ENCODE data around the gene ABCC6. TPM values are rescaled to one million over a fixed set of nuclear protein-coding genes. Genes with fewer than 3 reads are reported as not detected.
"Not testable (repeated sequence)": the region's sequence is repeated elsewhere in the genome, so short reads cannot be mapped to it uniquely, and the experiment has no call there.

Gene ABCC6
- total and polyA plus RNA-seq, 2 of the 13 experiments (the other 11 are each of a cell fraction or from before 2014, with no cell fraction given) = 82.4 to 105 TPM

DNA sequence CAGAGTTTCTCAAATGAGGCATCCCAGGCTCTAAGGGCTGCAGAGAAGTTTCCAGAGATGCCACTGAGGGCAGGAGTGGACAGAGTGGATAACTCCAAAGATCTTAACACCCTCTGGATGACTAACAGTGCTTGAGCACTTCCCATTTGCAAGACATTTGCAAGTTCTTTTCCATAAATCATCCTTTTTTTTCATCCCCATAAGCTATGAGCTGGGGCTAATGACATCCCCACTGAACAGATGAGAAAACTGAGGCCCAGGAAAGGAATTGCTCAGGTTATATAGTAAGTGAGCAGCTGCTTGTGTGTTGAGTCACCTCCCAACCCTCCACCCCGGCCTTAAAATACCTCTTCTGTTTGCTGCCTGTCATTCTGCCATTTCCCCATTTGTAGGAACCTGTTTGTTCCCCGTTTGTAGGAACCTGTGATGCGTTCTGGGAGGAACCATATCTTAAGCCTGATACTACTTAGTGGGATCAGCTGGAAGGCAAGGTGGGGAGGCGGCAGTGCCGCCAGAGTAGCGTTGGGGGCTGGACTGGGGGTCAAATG is 15.4 kb downstream of the ABCC6 start:
- TF ChIP-seq ZNF629 (CRISPR knock-in tag; conservative IDR thresholded peaks at IDR 0.05) (peak; percentile 72), RBFOX2 (IDR thresholded peaks at IDR 0.05; ENCODE audit: low read depth, low read length) (0 out of 2 replicates have a peak, but pooled peaks have one; percentile 28)
- peak; percentile 2; the same call in 1 of the 3 replicates for ATAC-seq
- peak overlapping the region; percentile 91 for H3K27ac ChIP-seq (ENCODE audit: extremely low read length, insufficient read depth, low read length)
- DNase-seq (ENCODE audit: low spot score); H3K4me3 ChIP-seq (replicated peaks in 1 of 3; ENCODE audit: insufficient read depth in 1 of 3, low read depth in 2 of 3, low read length in 3 of 3); intact Hi-C loops (cut with micrococcal nuclease; ENCODE audit: unreplicated experiment); H3K9me3 ChIP-seq (ENCODE audit: low read length); H3K79me2 ChIP-seq (ENCODE audit: insufficient read depth, low read length); H3K9ac ChIP-seq (ENCODE audit: insufficient read depth, low read depth, low read length); FAIRE-seq; H4K20me1 ChIP-seq (ENCODE audit: insufficient read depth, low read length); H2AFZ ChIP-seq (ENCODE audit: low read length); POLR2A ChIA-PET; H3K27me3 ChIP-seq (ENCODE audit: control insufficient read depth in 1 of 2, insufficient read depth in 2 of 2, low read length in 2 of 2); in situ Hi-C loops (cut with HindIII; ENCODE audit: extremely low pct_ligation_motif_present, low pct_unique_long_range_greater_than_20kb); CTCF ChIA-PET (ENCODE audit: low intra/inter-chr PET ratio, low total read pairs): not testable (repeated sequence)
- WGBS (ENCODE audit: low lambda C conversion rate) = 86% methylated on average over 6 of the region's 6 CpGs
- H3K4me2 ChIP-seq (ENCODE audit: low read depth, low read length) = 0 out of 2 replicates have a peak overlapping the region, but pooled peaks have one; percentile 64
- TSS peak; percentile 13 for BruUV-seq (replicated peaks)
- H3K4me1 ChIP-seq (ENCODE audit: insufficient read depth, low read length) = peaks cover 34% of the 10 kb centered on the region
- H3K36me3 ChIP-seq (replicated peaks in 1 of 2; ENCODE audit: control insufficient read depth in 1 of 2, insufficient read depth in 2 of 2, low read length in 2 of 2) = peaks cover 9 to 26% of the 10 kb centered on the region in 2 experiments

GRCh38 chr16:16207097-16207786 is 16.1 kb downstream of the ABCC6 start:
- H2AFZ ChIP-seq (ENCODE audit: low read length); H3K79me2 ChIP-seq (ENCODE audit: insufficient read depth, low read length); H3K4me3 ChIP-seq (replicated peaks in 1 of 3; ENCODE audit: insufficient read depth in 1 of 3, low read depth in 2 of 3, low read length in 3 of 3); FAIRE-seq; H3K9me3 ChIP-seq (ENCODE audit: low read length); in situ Hi-C loops (cut with HindIII; ENCODE audit: extremely low pct_ligation_motif_present, low pct_unique_long_range_greater_than_20kb); POLR2A ChIA-PET; CTCF ChIA-PET (ENCODE audit: low intra/inter-chr PET ratio, low total read pairs); BruUV-seq (replicated peaks); intact Hi-C loops (cut with micrococcal nuclease; ENCODE audit: unreplicated experiment); H3K27me3 ChIP-seq (ENCODE audit: control insufficient read depth in 1 of 2, insufficient read depth in 2 of 2, low read length in 2 of 2); H4K20me1 ChIP-seq (ENCODE audit: insufficient read depth, low read length); TF ChIP-seq GABPA (IDR thresholded peaks at IDR 0.05; ENCODE audit: low read depth, low read length): not testable (repeated sequence)
- H3K36me3 ChIP-seq (replicated peaks in 1 of 2; ENCODE audit: control insufficient read depth in 1 of 2, insufficient read depth in 2 of 2, low read length in 2 of 2) = peaks cover 9 to 26% of the 10 kb centered on the region in 2 experiments
- DNase-seq (ENCODE audit: low spot score) (peak; percentile 45), ATAC-seq (peak; percentile 41)
- H3K4me2 ChIP-seq (ENCODE audit: low read depth, low read length) = peak overlapping the region; percentile 64; the same call in 1 of the 2 replicates
- 31% methylated on average over 2 of the region's 4 CpGs for WGBS (ENCODE audit: low lambda C conversion rate)
- peak overlapping the region; percentile 63 for H3K9ac ChIP-seq (ENCODE audit: insufficient read depth, low read depth, low read length)
- peak overlapping the region; percentile 91 for H3K27ac ChIP-seq (ENCODE audit: extremely low read length, insufficient read depth, low read length)
- peaks cover 30% of the 10 kb centered on the region for H3K4me1 ChIP-seq (ENCODE audit: insufficient read depth, low read length)
- TF ChIP-seq CEBPG (CRISPR knock-in tag; IDR thresholded peaks at IDR 0.05) (peak; percentile 76), GATAD2A (CRISPR knock-in tag; IDR thresholded peaks at IDR 0.05) (0 out of 2 replicates have a peak, but pooled peaks have one; percentile 45), ARID5B (CRISPR knock-in tag; IDR thresholded peaks at IDR 0.05) (peak; percentile 53), ELF3 (CRISPR knock-in tag; IDR thresholded peaks at IDR 0.05) (0 out of 2 replicates have a peak, but pooled peaks have one; percentile 28), MED1 (CRISPR knock-in tag; IDR thresholded peaks at IDR 0.05) (peak; percentile 33; the same call in 1 of the 2 replicates), RXRB (CRISPR knock-in tag; IDR thresholded peaks at IDR 0.05; ENCODE audit: borderline replicate concordance) (peak; percentile 21; the same call in 1 of the 2 replicates), HDAC2 (CRISPR knock-in tag; IDR thresholded peaks at IDR 0.05) (0 out of 2 replicates have a peak, but pooled peaks have one; percentile 17), ZNF652 (CRISPR knock-in tag; IDR thresholded peaks at IDR 0.05; ENCODE audit: borderline replicate concordance, low read depth) (peak; percentile 54), GABPA (CRISPR knock-in tag; IDR thresholded peaks at IDR 0.05; ENCODE audit: low read depth) (peak; percentile 47), ZFY (CRISPR knock-in tag; IDR thresholded peaks at IDR 0.05) (peak; percentile 5; the same call in 1 of the 2 replicates), RBFOX2 (IDR thresholded peaks at IDR 0.05; ENCODE audit: low read depth, low read length) (0 out of 2 replicates have a peak, but pooled peaks have one; percentile 37), ZMYM4 (CRISPR knock-in tag; IDR thresholded peaks at IDR 0.05) (0 out of 2 replicates have a peak, but pooled peaks have one; percentile 1), ZNF350 (CRISPR knock-in tag; IDR thresholded peaks at IDR 0.05; ENCODE audit: borderline replicate concordance, low read depth) (0 out of 2 replicates have a peak, but pooled peaks have one; percentile 9)

All from HepG2 (cell line).